SU-DHL-6 (cell line): ENCODE results near the gene RPLP2.

Experiments
- H2AFZ ChIP-seq: fragments of 200-600 bp; sonication (generic); 2 replicates; pipeline ENCODE4 v1.6.1; 2014; ENCODE audit warnings: low read depth, mild to moderate bottlenecking, moderate library complexity, mixed read lengths, antibody characterized with exemption, low read length; ENCODE audit not compliant: severe bottlenecking
- H3F3A ChIP-seq: fragments of 200-600 bp; shearing (Covaris generic); 2 replicates; pipeline ENCODE4 v1.6.0; 2016; ENCODE audit warnings: antibody characterized with exemption, mild to moderate bottlenecking; ENCODE audit not compliant: insufficient read depth
- H3K27ac ChIP-seq: fragments of 200-600 bp; sonication (generic); 2 replicates; pipeline ENCODE4 v1.5.1; 2016; ENCODE audit warnings: low read depth, mild to moderate bottlenecking, low read length, moderate library complexity, mixed read lengths
- H3K27me3 ChIP-seq: fragments of 200-600 bp; sonication (generic), shearing (Covaris generic); 2 replicates; pipeline ENCODE4 v1.6.0; 2014; ENCODE audit warnings: mild to moderate bottlenecking, low read length
- H3K36me3 ChIP-seq: fragments of 200-600 bp; sonication (generic); 2 replicates; pipeline ENCODE4 v1.6.1; 2014; ENCODE audit warnings: mild to moderate bottlenecking, low read length, mixed read lengths
- H3K4me2 ChIP-seq: fragments of 300-600, 200-600 bp; shearing (Covaris generic), sonication (generic); 2 replicates; pipeline ENCODE4 v1.6.0; 2014; ENCODE audit warnings: low read length, low read depth, mild to moderate bottlenecking; ENCODE audit not compliant: poor library complexity, severe bottlenecking
- H3K4me3 ChIP-seq: fragments of 200-600 bp; sonication (generic); 2 replicates; pipeline ENCODE4 v1.5.1; 2014; ENCODE audit warnings: antibody characterized with exemption, low read length, mild to moderate bottlenecking, mixed read lengths; ENCODE audit not compliant: insufficient read depth, poor library complexity, severe bottlenecking
- H3K79me2 ChIP-seq: fragments of 200-600 bp; sonication (generic); 2 replicates; pipeline ENCODE4 v1.6.1; 2014; ENCODE audit warnings: mild to moderate bottlenecking, low read length, moderate library complexity; ENCODE audit not compliant: insufficient read depth
- H3K9ac ChIP-seq: fragments of 200-600 bp; sonication (generic); 2 replicates; pipeline ENCODE4 v1.7.0; 2014; ENCODE audit warnings: mild to moderate bottlenecking, low read length
- H3K9me2 ChIP-seq: fragments of 200-600 bp; sonication (generic); replicated peaks from 2 replicates; pipeline ENCODE4 v1.6.1; 2014; ENCODE audit warnings: low read length; ENCODE audit not compliant: insufficient read depth
- H3K9me3 ChIP-seq: fragments of 200-600 bp; sonication (generic); 2 replicates; pipeline ENCODE4 v1.6.1; 2014; ENCODE audit warnings: low read length, mixed read lengths; ENCODE audit not compliant: insufficient read depth
- H4K20me1 ChIP-seq: fragments of 200-600 bp; sonication (generic); 2 replicates; pipeline ENCODE4 v1.6.1; 2014; ENCODE audit warnings: low read depth, mild to moderate bottlenecking, antibody characterized with exemption, low read length, moderate library complexity, mixed read lengths
- EZH2phosphoT487 ChIP-seq: fragments of 200-600 bp; sonication (generic), shearing (Covaris generic); conservative IDR thresholded peaks from 2 replicates; pipeline ENCODE4 v1.6.1; 2018; ENCODE audit warnings: mild to moderate bottlenecking, antibody characterized with exemption, low read length, moderate library complexity, mixed read lengths
- TF ChIP-seq, protein P1 (sequence below): fragments of 200-600 bp; sonication (generic); IDR thresholded peaks from one replicate; pipeline ENCODE4 v1.5.1; 2017; ENCODE audit warnings: antibody characterized with exemption, mild to moderate bottlenecking, low read length, moderate library complexity; ENCODE audit not compliant: insufficient read depth, poor library complexity, severe bottlenecking

Gene RPLP2

DNA sequence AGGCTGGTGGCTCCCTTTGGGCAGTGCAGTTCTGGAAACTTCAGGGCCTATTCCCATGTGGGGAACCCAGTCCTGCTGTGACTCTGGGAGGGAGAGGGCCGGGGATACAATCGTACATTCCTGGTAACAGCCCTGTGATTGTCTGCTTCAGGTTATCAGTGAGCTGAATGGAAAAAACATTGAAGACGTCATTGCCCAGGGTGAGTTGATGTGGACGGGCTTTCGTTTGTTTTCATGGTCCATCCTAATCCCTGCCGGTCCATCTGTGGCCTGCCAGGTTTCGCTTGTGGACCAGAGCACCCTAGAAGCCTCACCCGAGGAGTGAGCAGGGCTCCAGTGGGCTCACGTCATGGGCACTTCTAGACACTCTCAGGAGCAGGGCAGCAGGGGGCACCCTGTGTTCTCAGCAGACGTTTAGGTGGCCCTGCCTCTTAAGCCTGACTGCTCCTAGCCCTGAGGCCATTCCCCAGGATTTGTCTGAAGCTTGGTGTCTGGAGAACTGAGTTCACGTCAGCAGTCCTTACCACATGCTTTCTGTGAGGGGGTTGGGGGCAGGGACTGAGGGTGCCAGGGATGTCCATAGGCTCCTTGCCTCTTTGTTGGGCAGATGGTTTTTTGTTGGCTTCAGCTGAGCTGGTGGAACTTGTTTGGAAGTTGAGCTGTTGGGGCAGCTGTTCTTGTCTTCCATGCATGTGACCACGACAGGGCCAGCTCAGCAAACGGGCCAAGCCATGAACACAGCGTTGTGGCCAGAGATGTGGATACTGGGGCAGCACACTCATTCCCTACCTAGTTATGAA is 1.9 kb downstream of the RPLP2 start:
- Histone ChIP-seq H3K9ac (peak overlapping the region; percentile 95), H3F3A (peaks cover 53% of the 10 kb centered on the region), H3K27me3 (no peaks in the 10 kb centered on the region), H3K9me2 (no peaks in the 10 kb centered on the region), H3K27ac (peak overlapping the region; percentile 85; the same call in 1 of the 2 replicates), H3K79me2 (peaks cover 36% of the 10 kb centered on the region), H3K36me3 (peaks cover 25% of the 10 kb centered on the region), H3K9me3 (no peaks in the 10 kb centered on the region), H2AFZ (no peak overlapping the region), H4K20me1 (peaks cover 10% of the 10 kb centered on the region; the same call in 1 of the 2 replicates), H3K4me3 (peak overlapping the region; percentile 71), H3K4me2 (peak overlapping the region; percentile 73)
- TF ChIP-seq, protein P1, sequence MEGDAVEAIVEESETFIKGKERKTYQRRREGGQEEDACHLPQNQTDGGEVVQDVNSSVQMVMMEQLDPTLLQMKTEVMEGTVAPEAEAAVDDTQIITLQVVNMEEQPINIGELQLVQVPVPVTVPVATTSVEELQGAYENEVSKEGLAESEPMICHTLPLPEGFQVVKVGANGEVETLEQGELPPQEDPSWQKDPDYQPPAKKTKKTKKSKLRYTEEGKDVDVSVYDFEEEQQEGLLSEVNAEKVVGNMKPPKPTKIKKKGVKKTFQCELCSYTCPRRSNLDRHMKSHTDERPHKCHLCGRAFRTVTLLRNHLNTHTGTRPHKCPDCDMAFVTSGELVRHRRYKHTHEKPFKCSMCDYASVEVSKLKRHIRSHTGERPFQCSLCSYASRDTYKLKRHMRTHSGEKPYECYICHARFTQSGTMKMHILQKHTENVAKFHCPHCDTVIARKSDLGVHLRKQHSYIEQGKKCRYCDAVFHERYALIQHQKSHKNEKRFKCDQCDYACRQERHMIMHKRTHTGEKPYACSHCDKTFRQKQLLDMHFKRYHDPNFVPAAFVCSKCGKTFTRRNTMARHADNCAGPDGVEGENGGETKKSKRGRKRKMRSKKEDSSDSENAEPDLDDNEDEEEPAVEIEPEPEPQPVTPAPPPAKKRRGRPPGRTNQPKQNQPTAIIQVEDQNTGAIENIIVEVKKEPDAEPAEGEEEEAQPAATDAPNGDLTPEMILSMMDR: no peak
- no peak for TF ChIP-seq EZH2phosphoT487

DNA sequence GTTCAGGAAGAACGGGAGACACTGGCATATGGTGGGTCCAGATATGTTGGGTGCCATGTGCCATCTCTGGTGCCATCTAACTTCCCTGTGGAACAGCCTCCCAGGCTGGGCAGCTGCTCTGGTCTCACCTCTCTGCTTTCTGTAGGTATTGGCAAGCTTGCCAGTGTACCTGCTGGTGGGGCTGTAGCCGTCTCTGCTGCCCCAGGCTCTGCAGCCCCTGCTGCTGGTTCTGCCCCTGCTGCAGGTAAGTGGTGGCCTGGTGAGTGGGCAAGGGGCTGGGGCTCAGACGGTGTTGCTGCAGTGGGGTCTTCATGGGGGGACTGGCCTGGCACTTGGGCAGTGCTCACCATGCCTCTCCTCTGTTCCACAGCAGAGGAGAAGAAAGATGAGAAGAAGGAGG is 2.6 kb downstream of the RPLP2 start:
- peaks cover 53% of the 10 kb centered on the region for H3F3A ChIP-seq
- no peaks in the 10 kb centered on the region for H3K9me3 ChIP-seq
- no peak overlapping the region for H3K4me3 ChIP-seq
- TF ChIP-seq EZH2phosphoT487: no peak
- TF ChIP-seq, protein P1: no peak
- H4K20me1 ChIP-seq: peaks cover 10% of the 10 kb centered on the region; the same call in 1 of the 2 replicates
- H3K9me2 ChIP-seq: no peaks in the 10 kb centered on the region
- no peak overlapping the region for H3K27ac ChIP-seq
- H3K4me2 ChIP-seq: no peak overlapping the region
- H3K9ac ChIP-seq: no peak overlapping the region
- H3K79me2 ChIP-seq: peaks cover 36% of the 10 kb centered on the region
- peaks cover 25% of the 10 kb centered on the region for H3K36me3 ChIP-seq
- no peak overlapping the region for H2AFZ ChIP-seq
- H3K27me3 ChIP-seq: no peaks in the 10 kb centered on the region

DNA sequence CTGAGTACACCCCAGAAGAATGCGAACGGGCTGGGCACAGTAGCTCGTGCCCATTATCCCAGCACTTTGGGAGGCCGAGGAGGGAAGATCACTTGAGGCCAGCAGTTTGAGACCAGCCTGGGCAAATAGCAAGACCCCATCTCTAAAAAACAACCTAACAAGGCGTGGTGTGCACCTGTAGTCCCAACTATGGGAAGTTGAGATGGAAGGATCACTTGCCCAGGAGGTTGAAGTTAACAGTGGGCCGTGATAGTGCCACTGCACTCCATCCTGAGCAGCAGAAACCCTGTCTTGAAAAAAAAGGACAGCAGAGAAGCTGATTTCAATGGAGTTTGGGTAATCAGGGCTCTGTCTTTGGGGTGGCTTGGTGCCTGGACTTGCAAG is 3.3 kb downstream of the RPLP2 start:
- Histone ChIP-seq H3K36me3 (peaks cover 25% of the 10 kb centered on the region), H3K27ac (no peak overlapping the region), H3K9ac (no peak overlapping the region), H3K79me2 (peaks cover 32% of the 10 kb centered on the region), H3K27me3 (no peaks in the 10 kb centered on the region), H4K20me1 (peaks cover 10% of the 10 kb centered on the region; the same call in 1 of the 2 replicates), H3F3A (peaks cover 48% of the 10 kb centered on the region), H3K4me3 (no peak overlapping the region), H3K9me2 (no peaks in the 10 kb centered on the region), H2AFZ (no peak overlapping the region), H3K9me3 (no peaks in the 10 kb centered on the region), H3K4me2 (no peak overlapping the region)
- no peak for TF ChIP-seq EZH2phosphoT487
- TF ChIP-seq, protein P1: no peak
